ENCODE data around the gene DLAT.
"Not testable (repeated sequence)": the region's sequence is repeated elsewhere in the genome, so short reads cannot be mapped to it uniquely, and the experiment has no call there.

Gene DLAT

DNA sequence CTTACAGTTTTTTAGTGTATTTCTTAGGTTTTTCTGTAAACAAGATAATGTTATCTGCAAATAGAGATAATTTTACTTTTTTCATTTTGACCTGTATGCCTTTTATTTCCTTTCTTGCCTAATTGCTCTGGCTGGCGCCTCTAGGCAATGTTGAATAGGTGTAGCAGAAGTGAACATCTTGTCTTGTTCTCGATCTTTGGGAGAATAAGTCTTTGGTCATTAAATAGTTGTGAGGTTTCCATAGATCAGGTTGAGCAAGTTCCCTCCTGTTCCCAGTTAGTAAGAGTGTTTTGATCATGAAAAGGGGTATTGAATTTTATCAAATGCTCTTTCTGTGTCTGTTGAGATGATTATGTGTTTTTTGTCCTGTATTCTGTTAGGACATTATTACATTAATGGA is 24.6 kb downstream of the DLAT start:
- no peak for DNase-seq (ENCODE audit: low read depth in 2 of 2)

DNA sequence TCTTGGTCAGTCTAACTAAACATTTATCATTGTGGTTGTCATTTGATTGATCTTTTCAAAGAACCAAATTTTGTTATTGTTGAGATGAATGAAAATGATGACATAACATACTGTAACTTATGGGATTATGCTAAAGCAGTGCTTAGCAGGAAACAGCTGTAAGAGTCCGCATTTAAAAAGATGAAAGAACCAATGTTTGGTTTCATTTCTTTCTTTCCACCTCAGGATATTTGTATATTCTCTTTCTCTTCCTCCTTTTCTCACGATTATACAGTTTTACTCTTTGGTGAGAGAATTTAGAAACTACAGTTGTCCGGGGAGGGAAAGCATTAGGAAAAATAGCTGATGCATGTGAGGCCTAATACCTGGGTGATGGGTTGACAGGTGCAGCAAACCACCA is 25.5 kb downstream of the DLAT start:
- DNase-seq (ENCODE audit: low read depth in 2 of 2): no peak

DNA sequence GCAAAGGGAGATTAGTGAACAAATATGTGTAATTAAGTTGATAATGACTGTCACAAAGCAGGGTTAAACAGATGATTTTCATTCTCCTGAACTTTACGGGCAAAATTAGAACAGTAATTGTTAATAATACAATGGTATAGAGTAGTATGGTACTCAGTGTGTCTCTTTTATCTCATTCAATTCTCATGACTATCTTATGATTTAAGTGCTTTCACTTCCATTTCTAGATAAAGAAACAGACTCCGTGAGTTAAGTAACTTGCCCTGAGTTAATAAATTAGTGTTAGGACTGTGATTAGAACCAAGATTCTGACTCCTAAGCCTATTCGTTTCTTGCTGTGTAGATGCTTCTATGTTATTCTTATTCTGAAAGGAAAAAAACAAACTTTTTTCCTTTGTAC is 26.6 kb downstream of the DLAT start:
- no peak for DNase-seq (ENCODE audit: low read depth in 2 of 2)

DNA sequence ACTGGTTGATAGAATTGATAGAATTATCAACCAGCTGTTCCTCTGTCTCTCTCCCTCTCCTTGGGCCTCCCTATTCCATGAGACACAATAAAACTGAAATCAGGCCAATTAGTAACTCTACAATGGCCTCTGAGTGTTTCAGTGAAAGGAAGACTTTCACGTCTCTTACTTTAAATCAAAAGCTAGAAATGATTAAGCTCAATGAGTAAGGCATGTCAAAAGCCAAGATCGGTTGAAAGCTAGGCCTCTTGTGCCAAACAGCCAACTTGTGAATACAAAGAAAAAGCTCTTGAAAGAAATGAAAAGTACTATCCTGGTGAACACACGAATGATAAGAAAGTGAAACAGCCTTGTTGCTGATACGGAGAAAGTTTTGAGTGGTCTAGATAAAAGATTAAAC is 32.0 kb downstream of the DLAT start:
- no peak for DNase-seq (ENCODE audit: low read depth in 2 of 2)

DNA sequence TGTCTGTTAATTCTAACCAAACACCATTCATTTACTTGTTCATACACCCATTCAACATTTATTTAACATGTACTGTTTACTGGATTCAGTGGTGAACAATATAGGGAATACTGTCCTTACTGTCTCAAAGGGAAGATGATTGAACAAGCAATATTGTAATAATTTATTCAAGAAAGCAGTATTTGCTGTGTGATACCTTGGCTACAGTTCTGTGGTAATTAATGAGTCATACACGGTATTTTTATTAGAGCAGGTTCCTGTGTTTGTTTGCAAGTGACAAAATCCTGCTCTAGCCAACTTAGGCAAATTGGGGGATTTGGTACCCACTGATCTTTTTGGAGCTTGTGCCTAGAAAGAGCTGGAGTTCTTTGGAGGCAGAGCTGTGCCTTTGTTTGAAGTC is 32.9 kb downstream of the DLAT start:
- DNase-seq (ENCODE audit: low read depth in 2 of 2): no peak

DNA sequence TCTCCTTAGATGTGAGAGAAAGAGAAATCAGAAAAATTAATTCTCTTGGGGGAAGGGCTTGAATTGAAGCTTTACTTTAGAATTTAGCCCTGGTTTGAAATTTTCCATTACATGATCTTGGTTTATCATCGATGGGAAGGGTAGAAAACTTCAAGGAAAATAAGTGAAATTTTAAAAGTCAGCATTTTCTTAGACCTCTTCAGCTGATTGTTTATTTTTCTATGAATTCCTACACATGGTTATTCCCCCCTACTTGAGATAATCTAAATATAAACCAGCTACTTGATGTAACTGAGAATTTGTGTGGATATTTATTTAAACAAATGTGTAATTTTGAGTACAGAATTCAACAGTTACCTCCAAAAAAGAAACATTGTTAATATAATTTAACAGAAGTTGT is 37.7 kb downstream of the DLAT start:
- no peak for DNase-seq (ENCODE audit: low read depth in 2 of 2)

DNA sequence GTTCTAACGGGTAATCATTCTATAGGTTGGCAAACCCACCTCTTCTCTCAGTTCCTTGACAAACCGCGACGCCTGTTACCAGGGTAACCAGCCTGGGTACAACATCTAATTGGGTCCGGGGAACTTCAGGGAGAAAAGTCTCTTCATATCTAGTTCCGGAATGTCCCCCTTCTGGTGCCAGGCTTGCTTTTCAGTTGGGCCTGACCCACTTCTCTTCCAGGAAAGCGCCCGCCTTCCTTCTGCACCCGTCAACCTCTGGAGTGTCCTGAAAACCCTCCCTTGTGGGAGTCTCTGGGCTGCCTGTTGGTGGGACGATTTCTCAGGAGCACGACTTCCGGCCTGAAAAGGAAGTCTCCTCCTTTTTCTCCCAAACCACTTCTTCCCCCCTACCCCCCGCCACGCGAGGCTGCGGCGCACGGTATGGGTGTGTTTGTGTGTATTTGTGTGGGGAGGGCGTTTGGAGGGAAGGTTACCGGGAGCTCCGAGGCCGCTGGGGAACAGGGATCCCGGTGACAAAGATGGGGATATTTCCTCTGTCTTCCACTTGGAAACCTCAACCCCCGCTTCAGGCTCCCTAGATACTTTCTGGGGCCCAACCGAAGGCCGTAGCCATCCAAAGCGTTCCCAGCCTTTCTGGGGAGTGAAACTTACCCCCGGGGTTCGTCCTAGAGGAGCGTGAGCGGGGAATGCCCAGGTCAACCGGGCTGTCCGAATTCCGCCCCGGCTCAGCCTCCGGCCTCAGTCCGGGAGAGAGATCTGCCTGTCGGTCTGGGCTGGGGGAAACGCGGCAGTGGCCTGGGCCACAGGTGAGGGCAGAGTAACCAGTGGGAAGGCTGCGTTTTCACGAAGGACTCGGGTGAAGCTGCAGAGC is 49.0 kb downstream of the DLAT start, which contains the start of the genes NKAPD1 and PIH1D2:
Gene NKAPD1 (plus strand): TSS at position 359 of the 871 bp plus-strand sequence. CDS start 1,276 bp downstream, outside the sequence.
Gene PIH1D2 (minus strand): TSS at position 77 of the 871 bp plus-strand sequence. CDS start 843 bp downstream, outside the sequence.
- peak; percentile 57 to 66 for DNase-seq (ENCODE audit: low read depth in 2 of 2)

DNA sequence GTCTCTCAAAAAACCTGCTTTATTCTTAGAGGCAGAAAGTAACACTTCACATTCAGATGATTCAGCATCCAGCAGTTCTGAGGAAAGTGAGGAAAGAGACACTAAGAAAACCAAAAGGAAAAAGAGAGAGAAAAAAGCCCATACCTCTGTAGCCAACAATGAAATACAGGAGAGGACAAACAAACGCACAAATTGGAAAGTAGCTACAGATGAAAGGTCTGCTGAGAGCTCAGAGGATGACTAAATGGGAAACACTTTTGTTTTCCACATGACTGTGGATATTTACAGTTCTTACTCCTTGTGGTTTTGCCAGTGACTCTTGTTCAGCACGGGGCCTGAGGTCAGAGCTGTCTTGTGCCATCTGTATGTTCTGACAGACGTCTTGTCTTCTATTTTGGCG is 57.5 kb downstream of the DLAT start:
- no peak for DNase-seq (ENCODE audit: low read depth in 2 of 2)

DNA sequence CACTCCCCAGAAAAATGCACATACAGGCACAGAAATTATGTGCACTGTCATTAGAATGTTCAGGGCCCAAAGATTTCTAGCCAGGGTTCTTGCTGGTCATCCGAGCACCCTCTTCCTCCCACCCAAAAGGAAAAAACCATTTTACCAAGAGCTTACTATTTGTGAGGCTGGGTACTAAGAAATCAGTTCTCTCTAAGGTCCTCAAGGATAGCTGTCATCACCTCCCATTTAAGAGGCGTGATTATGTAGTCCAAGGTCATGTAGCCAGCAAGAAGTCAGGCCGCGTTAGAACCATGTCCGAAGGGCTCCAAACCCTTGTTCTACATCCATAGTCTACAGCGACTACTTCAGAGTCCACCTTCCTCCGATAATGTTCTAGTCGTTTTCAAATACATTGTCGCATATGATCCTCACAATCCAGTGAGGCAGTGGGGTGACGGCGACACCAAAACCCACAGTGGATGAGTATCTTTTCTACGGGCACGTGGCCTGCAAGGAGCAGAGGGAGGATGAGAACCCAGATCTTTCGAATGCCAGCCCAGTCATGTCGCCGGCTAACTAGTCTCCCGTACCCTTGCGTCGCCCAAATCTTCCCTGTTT is 60.7 kb downstream of the DLAT start:
- peak; percentile 22 to 34 for DNase-seq (ENCODE audit: low read depth in 2 of 2)

DNA sequence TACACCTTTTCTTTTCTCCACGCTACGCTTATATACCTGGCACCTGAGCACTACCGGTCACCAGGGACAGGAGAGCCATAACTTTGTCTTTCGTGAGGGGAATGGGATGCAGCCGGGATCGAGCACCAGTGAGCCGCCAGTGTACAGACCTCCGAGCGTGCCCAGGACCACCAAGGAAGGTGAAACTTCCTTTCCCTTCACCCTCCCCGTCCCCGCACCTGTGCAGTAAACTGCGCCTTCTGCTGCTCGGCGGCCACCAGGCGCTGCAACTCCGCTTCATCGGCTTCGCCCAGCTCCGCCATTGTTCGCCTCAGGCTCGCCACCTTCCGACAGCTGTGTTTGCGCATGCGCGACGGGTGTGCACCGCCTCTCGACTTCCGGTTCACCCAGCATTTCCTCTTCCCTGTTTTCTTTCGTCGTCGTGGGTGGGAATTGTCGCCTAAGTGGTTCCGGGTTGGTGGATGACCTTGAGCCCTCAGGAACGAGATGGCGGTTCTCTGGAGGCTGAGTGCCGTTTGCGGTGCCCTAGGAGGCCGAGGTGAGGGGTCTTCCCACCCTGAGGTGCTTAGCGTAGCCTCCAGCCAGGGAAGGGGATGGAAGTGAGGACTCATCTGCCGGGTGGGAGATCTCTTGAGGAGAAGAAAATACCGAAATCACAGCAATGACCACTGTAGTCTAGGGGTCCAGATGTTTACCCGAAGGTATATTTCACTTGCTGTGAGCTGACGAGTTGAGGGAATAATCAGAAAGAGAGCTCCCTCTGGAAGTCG is 61.4 kb downstream of the DLAT start, which contains the start of the genes SDHD and TIMM8B:
Gene SDHD (plus strand): TSS at position 452 of the 770 bp plus-strand sequence. CDS start 35 bp downstream, at position 487.
Gene TIMM8B (minus strand): TSS at position 335 of the 770 bp plus-strand sequence. CDS start 33 bp downstream, at position 302.
- DNase-seq (ENCODE audit: low read depth in 2 of 2): peak; percentile 89 to 91

DNA sequence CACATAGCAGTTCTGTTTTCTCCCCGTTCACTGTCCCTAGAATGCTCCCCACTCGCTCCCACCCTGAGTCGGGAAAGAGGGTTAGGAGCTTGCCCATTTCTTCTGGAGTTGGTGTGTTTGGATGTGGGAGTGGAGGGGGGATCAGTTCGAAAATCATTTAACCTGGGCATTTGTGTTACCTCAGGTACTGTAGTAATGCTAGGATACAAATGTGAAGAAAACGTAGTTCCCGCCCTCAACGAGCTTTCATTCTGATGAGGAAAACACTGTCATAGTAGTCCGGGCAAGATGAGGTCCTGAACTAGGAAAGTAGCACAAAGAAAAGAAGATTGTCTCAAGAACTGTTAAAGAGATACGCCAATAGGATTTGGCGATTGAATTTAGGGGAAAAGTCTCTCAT is 62.0 kb downstream of the DLAT start:
- no peak for DNase-seq (ENCODE audit: low read depth in 2 of 2)

DNA sequence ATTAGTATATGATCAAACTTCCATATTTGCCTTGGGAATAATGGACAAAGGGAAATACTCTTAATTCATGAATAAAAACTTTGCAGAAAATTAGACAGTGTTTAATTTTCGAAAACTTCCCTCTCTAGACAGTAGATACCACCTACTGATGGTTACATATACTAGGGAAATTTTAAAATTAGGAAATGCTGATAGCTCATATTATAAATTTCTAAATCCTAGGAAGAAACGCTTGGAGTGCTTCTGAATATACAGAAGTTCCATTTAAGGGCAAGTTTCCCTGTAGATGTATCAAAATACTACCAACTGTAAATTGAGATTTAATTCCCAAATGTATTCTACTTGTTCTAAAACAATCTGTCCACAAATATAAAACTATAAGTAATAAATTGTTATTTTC is 70.1 kb downstream of the DLAT start:
- DNase-seq (ENCODE audit: low read depth in 2 of 2): not testable (repeated sequence)

DNA sequence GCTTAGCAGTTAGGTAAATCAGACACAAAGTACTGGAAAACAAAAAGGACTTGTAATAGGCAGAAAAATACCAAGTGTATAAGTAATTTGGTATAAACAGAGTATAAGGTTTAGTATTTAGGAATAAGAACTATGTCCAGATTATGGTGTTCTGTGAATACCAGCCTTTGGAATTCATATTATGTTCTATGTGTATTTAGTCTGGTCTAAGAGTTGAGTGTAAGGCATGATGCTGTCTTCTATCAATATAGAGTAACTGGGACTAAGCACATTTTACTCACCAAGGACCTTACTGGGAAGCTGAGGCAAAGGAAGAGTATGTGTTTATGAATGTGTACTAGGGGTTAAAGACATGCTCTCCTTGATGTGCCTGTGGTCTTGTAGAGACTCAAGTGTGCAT is 71.0 kb downstream of the DLAT start:
- DNase-seq (ENCODE audit: low read depth in 2 of 2): no peak

DNA sequence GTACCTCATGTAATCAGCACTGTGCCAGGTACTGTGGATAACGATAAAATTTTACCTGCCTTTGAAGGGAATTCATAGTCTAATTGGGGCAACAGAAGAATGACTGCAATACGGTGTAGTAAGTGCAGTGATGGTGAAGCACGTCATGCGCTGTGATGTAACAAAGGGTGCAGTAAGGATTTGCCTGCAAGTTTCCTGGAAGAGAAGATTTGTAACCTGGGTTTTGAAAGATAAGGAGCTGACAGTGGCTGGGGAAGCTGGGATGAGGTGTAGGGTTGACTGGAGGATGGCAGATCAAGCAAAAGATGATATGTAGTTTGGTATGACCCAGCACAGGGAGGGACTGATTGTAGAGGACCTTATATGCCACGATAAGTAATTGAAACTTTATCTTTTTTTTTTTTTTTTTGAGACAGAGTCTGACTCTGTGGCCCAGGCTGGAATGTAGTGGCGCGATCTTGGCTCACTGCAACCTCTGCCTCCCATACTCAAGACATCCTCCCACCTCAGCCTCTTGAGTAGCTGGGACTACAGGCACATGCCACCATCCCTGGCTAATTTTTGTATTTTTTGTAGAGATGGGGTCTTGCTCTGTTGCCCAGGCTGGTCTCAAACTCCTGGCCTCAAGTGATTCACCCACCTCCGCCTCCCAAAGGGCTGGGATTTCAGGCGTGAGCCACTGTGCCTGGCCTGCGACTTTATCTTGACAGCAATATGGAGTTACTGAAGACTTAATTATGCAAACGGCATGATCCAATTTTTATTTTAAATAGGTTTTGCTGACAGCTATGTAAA is 72.7 kb downstream of the DLAT start:
- DNase-seq (ENCODE audit: low read depth in 2 of 2): no peak

DNA sequence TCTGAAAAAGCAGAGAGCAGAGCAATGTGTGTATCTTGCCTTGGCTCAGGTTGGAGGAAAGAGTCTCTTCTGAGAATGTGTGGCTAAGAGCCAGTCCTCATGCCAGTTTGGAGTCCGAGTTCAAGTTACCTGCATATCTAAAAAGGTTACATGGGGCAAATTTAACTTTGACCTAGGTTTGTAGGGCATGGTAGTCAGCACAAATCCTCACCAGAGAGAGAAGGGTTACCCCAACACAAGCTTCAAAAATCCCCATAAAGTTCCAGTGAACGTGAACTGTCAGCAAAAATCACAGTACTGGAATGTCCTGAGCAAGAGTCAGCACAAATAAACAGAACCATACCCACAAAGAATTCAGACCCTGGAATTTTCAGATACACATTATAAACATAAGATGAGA is 75.3 kb downstream of the DLAT start:
- no peak for DNase-seq (ENCODE audit: low read depth in 2 of 2)

DNA sequence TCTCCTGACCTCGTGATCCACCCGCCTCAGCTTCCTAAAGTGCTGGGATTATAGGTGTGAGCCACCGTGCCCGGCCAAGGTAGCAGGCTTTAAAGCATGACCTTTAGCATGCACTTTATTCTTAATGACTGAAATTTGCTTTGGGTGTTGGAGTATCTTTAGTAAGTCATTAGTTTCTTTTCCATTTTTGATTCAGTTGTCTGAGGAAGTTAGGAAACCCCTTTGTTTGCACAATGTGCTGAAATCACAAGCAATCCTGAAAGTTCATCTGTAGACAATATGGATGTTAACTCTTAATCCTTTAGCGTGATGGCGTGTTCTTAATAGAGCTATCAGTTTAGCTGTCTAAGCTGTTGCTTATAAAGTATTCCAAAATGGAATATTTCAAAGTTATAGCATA is 78.2 kb downstream of the DLAT start:
- no peak for DNase-seq (ENCODE audit: low read depth in 2 of 2)

DNA sequence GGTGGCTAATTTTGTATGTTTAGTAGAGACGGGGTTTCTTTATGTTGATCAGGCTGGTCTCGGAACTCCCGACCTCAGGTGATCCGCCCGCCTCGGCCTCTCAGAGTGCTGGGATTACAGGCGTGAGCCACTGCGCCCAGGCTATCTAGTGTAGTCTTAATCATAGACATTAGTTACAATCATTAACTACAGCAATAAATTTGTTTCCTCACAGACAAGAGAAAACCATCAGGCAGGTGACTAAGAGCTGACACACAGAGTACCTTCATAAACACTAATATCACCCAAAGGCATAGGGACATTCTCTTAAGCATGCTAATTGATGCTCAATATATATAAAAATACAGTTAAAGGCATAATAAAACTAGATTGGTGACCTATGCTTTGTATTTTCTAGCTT is 80.9 kb downstream of the DLAT start:
- no peak for DNase-seq (ENCODE audit: low read depth in 2 of 2)

Data from stimulated activated CD4-positive, alpha-beta T cell treated with anti-CD3 and anti-CD28 coated beads, Interleukin-12 subunit alpha, Interleukin-12 subunit beta, amount 100 ng/mL, for 24 hours (primary cell).